NCI-H524 treated with DMSO at 0.1 percent for 48 hours (cell line): Measurements from ENCODE around the gene TTC12.
A peak's percentile ranks its signal among the peaks of the same experiment; 100 is the strongest.

Experiments used
- DNase-seq: peaks from one replicate; lab custom pipeline; 2025; lab: John Stamatoyannopoulos, UW

TTC12 gene

DNA sequence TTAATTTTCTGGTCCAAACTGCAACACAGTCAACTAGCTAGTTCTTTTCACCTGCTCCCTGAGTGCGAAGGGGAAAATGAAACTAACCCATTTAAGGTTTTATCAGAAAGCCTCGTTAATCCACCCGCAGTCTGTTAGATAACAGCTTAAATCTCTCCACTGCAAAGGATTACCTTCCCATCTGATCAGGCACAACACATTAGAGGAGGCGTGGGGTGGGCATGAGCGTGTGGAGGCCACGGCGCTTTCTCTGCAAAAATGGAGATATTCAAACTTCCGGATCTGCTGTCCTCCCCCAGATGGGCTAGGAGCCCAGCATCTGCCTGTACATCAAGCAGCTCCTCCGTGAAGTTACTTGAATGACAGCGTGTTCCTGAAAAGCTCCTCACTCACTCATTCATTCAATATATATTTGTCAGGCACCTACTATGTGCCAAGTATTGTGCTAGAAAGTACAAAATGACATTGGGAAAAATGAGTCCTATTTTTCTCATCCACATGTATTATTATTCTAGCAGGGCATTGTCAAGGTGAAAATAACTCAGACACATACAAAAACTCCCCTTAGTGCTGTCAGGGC lies 59.7 kb downstream of the TTC12 start:
- DNase-seq, result peak; percentile 71

DNA sequence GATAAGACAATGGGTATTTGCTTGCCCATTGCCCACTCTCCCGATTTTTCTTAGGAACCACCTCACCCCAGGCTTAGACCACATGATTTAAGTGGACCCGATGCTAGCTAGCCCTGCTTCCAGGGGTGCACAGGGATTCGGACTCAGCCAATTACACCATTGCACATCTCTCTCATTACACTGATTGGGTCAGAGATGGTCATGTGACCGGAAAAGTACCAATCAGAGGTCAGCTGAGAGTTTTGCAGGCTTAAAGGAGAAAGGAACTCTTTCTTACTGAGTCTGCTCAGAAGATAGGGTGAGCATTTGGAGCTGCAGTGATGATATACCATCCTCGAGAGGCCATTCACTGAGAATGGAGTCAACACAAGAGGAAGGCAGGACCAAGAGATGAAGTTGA lies 61.0 kb downstream of the TTC12 start:
- DNase-seq, result no peak

DNA sequence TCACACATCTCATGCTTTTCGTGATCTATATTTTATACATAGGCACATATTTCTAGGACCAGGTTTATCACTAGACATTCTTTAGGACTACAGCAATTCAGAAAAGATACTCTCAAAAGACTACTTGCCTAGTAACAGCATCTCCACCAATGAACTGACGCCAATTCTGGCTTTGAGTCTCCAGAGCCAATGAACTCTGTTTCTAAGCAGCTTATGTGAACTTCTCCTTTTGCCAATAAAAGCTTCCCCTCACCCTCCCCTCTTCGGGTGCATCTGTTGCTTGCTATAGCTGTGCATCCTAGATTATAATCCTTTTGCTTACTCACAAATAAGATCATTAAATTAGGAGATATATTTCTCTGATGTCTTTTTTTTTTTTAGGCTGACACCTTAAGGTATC lies 61.8 kb downstream of the TTC12 start:
- peak; percentile 39 for DNase-seq

DNA sequence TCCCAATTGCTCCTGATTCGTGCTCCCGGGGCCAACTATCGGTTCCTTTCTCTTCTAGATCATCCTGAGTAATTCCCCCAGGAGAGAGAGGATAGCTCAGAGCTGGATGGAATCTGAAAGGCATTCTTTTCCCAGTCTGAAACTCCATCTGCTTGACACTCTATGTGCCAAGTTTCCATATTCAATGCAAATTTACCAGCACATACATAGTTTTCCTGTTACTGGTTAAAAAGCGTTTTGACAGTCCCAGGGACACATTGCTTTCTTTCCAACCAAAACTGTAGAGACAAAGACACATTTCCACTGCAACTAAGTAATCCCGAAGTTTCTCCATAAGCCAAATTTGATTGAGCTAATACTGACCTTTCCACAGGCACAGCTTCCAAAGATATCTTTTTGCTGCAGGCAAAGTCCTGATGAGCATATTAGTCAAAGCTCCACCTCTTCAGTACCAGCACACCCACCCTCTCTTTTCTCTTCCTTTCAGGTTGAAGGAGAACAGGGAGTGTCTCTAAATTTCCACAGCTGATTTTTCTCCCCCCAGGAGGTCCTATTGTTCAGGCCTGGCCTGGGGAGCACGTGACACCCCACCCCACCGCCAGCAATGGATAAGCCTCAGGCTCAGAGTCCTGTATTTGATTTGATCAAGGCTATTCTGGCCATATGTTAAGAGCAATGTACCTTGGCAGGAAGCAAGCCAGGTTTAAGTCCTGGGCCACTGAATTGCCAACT lies 63.5 kb downstream of the TTC12 start:
- no peak for DNase-seq

DNA sequence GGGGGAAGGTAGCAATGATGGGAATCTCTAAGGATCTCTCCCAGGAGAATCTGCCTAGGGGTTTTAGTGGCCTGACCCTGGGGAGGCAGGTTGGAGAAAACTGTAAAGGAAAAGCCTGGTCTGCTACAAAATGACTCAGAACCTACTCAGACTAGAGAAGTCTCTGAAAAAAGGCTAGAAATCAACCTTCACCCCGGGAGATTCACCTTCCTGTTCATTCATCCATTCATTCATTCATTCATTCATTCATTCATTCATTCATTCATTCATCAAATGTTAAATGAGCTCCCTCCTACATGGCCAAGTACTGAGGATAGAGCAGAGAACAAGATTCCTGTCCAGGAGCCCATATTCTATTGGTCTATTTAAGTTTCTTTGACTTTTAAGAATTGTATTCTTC lies 64.3 kb downstream of the TTC12 start:
- no peak for DNase-seq

DNA sequence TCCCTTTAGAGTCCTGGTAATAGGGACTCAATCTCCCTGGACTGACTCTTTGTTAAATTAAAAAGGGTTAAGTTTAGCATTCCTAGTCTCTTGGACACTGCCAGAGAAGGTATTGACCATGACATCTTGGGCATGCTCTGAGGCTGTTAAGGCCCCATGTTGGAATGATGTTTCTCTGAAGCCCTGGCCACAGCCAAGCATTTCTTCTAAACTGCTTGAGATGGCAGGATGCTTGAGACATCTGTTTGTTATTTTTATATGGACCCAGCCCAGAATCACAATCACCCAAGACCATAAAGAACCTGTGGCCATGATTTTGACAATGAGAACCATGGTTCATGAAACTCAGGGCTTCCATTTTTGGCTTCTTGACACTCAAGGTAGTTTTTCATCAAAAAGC lies 67.7 kb downstream of the TTC12 start:
- DNase-seq, result no peak

DNA sequence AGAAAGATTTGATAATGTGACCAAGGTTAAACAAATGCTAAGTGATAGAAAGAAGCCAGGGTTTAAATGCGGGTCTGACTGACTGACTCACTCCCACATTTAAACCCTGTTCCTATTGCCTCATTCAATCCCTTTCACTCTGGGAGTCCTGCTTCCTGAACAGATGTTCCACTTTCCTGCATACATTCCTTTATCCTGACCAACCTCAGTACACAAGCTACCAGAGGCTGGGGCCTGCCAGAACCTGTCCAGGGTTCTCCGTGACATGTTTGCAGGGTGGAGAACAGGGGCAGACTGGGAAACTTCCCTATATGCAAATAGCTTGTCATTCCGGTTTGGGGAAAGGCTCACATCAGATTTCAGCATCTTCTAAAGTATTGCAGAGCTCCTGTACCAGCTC lies 70.2 kb downstream of the TTC12 start:
- DNase-seq, result no peak

DNA sequence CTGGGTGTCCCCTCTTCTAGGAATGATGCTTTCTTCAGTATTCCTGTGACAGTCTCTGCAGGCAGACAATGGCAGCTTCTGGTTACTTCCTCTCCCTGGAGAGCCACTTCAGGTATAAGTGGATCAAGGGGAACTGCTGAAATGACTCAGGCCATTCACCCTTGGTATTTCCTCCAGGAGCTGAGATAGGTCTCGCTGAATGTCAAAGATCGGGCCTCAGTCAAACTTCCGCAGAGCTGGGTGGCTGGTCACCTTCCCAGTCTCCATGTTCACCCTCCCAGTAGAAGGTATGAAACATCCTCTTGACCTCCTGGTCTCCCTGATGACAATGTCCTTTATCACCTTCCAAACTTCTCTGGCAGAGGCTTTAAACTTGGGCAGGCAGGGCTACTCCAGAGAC lies 71.4 kb downstream of the TTC12 start:
- no peak for DNase-seq

DNA sequence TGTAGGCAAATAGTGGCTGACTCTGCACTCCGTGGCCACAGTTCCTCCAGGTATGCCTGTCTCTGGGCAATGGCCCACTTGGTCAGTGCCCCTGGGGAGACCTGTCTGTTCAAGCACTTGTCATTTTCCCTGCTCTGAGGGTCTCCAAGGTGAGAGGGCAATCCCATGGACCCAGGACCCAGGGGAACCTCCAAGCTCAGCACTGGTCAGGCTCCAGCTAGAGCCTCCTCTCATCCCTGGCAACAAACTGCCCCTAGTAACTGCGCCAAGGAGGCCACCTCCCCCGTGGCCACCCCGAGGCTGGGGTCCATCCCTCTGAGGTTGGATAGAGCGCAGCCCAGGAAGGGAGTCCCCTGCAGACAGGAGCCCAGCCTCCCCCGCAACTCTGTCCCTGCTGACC lies 72.5 kb downstream of the TTC12 start:
- DNase-seq, result no peak

DNA sequence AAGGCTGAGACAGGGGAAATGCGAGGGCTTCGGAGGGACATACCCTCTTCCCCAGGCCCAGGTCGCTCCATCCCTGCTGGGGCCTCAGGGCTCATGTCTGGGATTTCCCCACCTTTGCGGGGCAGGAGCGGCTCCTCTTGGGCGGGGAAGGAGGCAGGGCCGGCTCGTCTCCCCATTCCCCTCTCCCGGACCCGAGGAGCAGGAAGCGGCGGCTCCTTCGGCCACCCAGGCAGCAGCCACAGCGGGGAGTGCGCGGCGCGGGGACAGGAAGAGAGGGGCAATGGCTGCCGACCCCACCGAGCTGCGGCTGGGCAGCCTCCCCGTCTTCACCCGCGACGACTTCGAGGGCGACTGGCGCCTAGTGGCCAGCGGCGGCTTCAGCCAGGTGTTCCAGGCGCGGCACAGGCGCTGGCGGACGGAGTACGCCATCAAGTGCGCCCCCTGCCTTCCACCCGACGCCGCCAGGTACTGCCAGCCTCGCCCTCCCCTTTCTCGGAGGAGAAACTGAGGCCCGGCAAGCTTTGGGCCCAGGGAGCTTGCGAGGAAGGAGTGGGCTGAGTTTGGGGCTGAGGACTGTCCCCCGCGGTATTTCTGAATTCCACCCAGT lies 73.3 kb downstream of the TTC12 start, which contains the start of gene ANKK1:
Gene ANKK1 (plus strand): TSS at position 175 of the 607 bp plus-strand sequence. CDS start 106 bp downstream, at position 281.
- no peak for DNase-seq

DNA sequence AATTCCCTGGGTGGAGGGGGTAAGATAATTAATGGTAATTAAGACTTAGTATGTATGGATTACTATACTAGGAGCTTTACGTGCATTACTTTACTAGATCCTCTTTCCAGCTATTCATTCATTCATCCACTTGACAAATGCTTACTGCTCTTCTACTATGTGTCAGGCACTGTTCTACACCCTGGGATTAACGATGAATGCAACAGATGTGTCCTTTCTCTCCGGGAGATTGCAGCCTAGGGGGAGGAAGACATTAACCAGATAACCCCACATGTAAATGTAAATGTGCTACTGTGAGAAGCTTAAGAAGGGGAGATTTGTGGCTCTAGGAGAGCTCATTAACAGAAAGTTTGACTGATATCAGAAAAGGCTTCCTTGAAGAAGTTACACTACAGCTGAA lies 74.9 kb downstream of the TTC12 start:
- peak; percentile 99 for DNase-seq

DNA sequence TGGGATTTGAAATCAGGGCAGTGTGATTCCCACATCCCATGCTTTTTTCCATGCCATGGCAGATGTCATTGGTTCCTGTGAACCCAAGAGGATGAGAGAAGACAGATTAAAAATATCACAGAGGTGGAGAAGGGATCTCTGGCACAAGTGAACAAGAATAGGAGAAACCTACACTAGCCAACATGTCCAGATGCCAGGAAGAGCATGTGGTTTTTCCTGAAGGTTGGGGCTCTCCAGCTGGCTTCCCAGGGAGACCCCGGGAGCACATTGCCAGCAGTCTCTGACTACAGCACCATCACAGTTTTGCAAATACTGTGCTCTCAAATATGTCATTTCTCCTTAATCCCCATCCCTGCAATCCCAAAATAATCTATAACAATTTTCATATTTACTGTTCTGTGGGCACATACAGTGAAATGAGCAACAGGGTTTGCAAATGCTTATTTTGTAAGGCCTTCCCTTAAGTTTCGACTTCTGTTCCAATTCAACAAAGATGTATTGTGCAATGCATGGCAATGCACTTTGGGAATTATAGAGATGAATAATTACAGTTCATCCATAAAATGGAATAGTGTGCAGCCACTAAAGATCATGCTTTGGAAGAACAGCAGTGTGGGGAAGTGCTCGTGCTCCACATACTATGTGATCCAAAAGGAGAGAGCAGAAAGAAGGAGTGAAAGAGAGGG lies 78.0 kb downstream of the TTC12 start:
- DNase-seq, result no peak

DNA sequence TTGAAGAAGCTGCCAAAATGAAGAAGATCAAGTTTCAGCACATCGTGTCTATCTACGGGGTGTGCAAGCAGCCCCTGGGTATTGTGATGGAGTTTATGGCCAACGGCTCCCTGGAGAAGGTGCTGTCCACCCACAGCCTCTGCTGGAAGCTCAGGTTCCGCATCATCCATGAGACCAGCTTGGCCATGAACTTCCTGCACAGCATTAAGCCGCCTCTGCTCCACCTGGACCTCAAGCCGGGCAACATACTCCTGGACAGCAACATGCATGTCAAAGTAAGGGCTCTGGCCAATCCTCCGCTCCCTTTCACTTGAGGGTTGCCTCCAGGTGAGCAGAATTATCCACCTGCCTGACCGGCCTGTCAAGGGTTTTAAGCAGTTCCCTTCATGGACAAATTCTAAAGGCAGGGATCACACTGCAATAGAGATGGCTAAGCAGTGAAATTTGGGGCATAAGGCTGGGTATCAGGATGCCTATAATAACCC lies 79.2 kb downstream of the TTC12 start:
- no peak for DNase-seq

DNA sequence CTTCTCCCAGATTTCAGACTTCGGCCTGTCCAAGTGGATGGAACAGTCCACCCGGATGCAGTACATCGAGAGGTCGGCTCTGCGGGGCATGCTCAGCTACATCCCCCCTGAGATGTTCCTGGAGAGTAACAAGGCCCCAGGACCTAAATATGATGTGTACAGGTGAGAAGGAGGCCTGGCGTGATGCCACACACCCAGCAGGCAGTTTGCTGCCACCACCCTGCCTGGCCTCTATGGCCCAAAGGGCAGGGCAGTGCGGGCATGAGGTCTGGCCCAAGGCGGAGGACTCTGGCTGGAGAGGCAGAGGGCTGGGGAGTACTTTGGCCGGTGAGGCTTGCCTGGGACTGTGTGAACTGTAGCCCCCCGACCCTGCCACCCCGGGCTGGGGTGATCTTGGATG lies 80.5 kb downstream of the TTC12 start:
- no peak for DNase-seq

DNA sequence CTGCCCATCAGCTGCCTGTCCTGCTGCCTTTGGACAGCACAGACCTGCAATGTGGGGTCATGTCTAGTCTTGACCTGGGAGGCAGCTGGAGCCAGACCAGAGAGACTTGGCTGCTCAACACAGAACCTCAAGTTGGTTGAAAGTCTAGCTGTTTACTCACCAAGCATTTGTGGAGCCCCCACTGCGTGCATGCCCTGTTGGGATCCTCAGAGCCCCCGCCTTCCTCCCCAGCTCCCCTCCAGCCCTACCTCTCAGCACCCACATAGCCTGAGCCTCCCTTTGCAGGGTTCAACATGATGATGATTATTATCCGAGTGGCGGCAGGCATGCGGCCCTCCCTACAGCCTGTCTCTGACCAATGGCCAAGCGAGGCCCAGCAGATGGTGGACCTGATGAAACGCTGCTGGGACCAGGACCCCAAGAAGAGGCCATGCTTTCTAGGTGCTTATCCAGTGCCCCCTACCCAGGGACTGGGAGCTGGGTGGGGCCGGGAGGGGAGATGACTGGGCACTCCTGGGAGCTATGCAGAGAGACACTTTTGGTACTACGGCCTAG lies 81.5 kb downstream of the TTC12 start:
- no peak for DNase-seq

DNA sequence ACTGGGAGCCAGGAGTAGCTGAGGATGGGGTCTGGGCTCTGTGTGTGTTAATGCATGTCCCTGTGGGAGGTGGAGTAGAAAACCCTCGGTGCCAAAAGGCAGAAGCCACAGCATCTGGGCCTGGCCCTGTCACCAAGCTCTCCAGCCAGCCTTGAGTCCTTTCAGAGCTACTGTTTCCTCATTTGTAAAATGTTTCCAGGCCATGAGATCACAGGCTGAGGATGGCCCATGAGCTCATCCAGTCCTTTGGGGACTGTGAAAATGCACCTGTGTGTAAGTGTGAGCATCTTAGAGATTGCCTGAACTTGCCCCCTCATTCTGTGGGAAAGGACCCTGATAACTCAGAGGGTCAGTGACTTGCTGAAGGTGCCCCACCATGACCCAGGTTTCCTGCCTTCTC lies 82.3 kb downstream of the TTC12 start:
- no peak for DNase-seq

DNA sequence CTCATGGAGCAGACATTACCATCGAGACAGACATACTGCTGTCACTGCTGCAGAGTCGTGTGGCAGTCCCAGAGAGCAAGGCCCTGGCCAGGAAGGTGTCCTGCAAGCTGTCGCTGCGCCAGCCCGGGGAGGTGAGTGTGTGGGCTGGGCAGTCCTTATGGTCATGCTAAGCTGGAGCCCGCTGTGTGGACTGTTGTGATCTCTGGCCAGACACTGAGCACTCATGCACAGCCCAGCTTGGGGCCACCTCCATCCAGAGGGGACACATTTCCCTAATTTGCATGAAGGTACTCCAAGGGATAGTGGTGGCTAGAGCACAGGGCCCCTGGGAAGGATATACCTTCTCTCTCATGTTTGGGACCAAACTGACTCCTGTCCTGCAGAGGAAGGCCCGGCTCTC lies 82.8 kb downstream of the TTC12 start:
- no peak for DNase-seq

DNA sequence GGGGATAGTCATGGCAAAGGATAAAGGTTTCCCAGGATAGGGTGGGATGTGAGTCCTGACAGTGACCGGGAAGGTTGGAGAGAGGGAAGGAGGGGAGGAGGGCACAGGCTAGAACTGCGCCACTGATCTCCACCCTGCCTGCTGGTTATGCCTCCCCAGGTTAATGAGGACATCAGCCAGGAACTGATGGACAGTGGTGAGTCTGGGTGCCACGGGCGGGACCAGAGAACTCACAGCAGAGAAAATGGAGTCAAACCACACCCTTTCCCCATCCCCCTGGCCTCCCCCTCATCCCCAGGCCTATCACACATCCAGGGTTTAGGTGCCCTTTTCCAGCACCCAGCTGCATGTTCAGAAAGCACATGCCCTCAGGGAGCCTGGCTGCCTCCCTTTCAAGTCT lies 83.4 kb downstream of the TTC12 start:
- no peak for DNase-seq

DNA sequence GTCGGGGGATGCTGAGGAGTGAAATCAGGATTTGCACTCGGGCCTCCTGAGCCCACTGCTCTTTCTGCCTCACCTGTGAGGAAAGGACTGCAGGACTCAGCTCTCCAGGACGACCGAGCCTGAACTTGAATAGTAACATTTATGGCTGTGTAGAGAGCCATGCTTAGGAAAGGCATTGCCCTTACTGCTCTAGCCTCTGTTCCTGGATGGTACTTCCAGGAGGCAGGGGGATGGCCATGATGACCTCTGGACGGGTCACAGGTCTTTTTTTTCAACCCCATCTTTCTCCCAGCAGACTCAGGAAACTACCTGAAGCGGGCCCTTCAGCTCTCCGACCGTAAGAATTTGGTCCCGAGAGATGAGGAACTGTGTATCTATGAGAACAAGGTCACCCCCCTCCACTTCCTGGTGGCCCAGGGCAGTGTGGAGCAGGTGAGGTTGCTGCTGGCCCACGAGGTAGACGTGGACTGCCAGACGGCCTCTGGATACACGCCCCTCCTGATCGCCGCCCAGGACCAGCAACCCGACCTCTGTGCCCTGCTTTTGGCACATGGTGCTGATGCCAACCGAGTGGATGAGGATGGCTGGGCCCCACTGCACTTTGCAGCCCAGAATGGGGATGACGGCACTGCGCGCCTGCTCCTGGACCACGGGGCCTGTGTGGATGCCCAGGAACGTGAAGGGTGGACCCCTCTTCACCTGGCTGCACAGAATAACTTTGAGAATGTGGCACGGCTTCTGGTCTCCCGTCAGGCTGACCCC lies 84.5 kb downstream of the TTC12 start:
- DNase-seq, result no peak

DNA sequence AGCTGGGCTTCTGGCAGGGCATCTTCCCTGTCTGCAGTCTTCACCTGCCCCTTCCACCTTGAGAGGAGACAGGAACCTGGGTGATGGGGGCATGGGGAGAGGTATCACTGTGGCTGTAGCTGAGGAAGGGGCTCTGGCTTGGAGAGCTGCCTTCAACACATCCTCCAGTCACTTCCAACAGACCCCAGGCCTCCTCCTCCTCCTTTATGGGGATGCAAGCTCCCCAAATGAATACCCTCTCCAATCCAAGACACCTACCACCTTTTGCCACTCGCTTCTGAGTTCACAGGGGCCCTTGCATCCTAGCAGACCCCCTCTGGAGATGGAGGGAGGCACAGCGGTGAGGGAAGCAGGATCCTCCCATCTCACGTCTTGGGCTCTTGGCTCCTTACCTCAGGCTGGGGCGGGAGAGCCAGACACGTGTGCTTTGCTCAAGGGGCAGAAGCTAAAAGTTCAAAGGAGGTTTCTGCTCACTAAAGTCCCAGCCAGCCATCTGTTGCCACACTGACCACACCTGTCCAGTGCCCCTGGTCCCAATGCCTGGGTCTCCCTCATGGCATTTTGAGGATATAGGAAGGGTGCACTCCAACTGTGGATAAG lies 86.3 kb downstream of the TTC12 start:
- DNase-seq, result no peak

DNA sequence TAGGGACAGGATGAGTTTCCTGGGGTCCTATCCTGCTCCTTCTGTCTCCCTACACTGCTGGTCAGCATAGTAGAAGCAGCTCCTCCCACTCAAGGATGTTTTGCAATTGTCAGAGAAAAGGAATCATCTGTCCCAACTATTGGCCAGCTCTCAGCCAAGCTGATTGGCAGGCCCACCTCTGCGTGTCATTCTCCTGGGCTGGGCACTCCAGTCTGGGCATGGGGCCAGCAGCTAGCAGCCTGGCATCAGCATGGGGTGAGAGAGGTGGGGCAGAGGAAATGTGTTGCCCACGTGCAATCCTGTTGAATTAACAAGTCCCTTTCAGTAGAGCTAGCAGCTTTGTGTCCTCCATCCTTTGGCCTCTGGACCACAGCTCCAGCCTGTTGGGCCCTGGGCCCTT lies 87.3 kb downstream of the TTC12 start:
- DNase-seq, result no peak
